Superior temporal gyrus (tissue), 1 donor: ENCODE results near the gene CYRIA.

Source experiments
- DNase-seq: peaks from one replicate; pipeline ENCODE4 v3.0.0-alpha.2; 2016; ENCODE audit errors: extremely low spot score

CYRIA gene

DNA sequence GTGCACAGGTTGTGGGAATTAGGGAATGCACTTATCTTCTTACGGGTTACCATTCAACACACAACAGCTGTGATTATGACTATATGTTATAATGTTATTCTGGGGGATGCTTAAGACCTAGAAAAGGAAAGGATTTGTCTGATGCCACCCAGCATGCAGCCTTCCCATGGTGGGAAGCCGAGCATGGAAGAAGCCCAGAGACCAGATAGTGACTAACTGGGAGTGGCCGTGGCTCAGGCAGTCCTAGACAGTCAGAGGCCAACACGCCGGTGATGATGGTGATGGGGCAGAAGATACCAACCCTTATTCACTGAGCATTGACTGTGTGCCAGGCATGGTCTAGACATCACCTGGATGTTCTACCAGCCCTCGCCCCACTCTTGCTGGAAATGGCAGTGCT is 35.9 kb downstream of the CYRIA start:
- DNase-seq = no peak

- no peak for DNase-seq
Observed at GRCh38 chr2:16629044-16629443, 36.6 kb downstream of the CYRIA start.

- no peak for DNase-seq
Observed at GRCh38 chr2:16628314-16628713, 37.3 kb downstream of the CYRIA start.

DNA sequence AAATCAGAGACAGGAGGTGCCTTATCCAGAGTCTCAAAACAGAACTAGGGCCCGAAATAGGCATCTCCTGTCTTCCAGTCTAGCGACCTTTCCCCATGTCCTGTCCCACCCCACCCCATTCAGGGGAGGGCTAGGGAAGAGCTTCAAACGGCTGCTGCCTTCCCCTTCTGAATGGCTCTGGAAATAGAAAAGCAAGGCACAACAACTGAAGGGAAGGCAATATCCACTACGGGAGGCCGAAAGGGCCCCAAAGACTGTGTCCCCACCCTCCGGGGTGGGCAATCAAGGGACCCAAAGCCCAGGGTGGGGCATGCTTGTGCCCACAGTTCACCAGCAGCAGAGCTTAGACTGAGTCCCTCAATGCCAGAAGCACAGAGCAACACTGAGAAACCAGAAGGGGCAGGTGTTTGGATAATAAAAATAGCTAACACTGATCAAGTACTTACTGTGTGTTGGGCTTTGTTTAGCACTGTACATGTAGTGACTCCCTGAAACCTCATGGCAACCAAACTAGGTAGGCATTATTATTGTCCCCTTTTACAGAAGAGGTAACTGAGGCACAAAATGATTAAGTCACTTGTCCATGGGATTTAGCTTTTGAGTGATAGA is 38.5 kb downstream of the CYRIA start:
- no peak for DNase-seq

GRCh38 chr2:16626497-16626896 is 39.1 kb downstream of the CYRIA start:
- DNase-seq = no peak

DNA sequence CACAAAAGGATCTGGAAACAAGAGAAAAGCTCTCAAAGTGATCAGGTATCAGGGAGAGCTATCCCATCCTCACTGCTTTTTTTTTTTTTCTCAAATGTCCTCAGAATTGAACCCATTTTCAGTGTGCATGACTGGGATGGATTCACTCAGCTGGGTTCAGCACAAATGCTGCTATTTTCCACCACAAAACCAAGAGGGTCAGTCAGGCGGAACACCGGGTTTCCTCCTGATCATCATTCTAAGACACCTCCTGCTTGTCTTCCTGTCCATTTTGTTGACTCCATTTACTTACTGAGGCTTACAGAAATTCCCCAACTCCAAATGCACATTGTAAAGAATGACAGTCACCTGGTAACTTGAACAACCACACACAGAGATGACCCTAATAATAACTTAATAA is 39.9 kb downstream of the CYRIA start:
- DNase-seq = no peak

DNA sequence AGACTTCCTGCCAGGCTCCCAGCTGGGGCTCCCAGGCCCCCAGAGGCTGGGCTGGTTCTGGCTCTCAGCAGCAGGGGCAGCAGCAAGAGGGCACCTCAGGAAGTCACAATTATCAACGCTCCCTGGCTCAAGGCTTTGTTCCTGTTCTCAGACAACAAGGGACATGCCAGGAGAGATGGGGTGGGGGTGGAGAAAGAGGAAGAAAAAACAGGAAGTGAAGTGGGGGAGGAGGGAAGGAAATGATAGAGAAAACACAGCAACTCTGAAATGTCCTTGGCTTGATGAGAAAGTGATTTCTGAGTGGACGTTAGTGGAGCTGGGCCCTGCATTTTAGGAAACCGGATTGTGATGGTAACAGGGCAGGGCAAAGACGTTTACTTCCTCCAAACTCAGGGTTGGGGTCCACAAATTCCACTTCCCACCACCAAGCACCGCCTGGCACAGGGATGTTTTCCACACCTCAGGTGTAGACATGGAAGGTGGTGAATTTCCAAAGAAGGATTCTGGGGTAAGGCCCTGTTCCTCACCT is 40.4 kb downstream of the CYRIA start:
- no peak for DNase-seq

- no peak for DNase-seq
Observed at GRCh38 chr2:16624436-16624780, 41.2 kb downstream of the CYRIA start.

GRCh38 chr2:16623564-16624435 is 41.8 kb downstream of the CYRIA start:
- no peak for DNase-seq

DNA sequence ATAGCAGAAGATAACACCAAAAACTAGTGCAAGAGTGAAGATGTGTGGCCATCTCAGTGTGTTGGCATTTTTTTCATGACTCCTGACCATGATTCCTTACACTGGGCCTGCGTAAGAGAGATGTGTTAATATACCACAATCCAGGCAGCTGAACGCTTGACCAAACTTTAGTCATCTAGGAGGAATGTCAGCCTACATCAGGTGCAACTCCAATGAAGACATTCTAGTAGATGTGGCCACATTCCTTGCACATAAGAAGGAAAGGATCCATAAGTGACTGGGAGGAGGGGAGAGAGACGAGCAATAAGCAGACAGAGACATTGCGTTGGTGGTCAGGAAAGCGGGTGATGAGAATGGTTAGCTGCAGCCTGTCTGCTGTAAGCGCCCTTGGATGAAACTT is 42.6 kb downstream of the CYRIA start:
- no peak for DNase-seq

DNA sequence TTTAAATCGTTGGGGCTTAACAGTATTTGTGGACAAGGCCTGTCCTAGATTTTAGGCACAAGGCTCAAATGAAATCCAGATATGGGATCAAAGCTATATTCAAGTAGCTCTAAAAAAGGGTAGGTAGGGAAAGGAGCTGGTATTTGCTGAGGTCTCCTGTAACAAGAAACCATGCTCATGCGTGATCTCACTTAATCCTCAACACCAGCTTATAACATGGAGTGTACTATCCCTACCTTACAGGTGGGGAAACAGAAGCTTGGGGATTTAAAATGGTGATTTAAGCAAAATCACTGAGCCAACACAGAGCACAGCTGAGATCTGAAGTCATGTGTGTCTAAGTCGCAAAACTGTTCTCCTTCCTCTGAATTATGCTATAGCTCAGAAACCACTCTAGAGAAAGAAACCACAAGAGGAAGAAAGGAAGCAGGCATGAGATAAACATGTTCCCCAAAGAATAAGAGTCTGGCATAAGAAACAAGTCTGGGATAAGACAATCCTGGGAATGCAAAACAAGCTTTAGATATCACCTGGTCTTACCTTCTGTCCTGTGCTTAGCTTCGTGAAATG is 43.1 kb downstream of the CYRIA start:
- no peak for DNase-seq

- DNase-seq = no peak
Observed at GRCh38 chr2:16621316-16621715, 44.3 kb downstream of the CYRIA start.

DNA sequence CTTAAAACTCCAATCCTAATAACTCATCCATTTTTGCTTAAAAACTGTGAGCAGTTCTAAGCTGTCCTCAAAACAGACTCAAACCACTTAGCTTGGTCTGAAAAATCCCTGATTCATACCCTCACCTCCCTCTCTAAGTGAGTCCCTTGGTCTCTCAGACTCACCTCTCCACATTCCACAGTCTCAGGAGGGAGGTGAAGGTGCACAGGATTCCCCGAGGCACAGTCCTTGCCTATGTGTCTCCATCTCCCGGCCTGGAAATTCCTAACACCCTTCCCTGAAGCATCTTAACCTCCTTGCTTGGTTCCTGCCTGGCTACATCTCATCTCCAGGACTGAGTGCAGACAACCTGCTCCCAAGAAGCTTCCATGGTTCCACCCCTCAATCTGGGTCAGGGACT is 45.0 kb downstream of the CYRIA start:
- no peak for DNase-seq

- DNase-seq = no peak
Observed at GRCh38 chr2:16619576-16620245, 45.9 kb downstream of the CYRIA start.

DNA sequence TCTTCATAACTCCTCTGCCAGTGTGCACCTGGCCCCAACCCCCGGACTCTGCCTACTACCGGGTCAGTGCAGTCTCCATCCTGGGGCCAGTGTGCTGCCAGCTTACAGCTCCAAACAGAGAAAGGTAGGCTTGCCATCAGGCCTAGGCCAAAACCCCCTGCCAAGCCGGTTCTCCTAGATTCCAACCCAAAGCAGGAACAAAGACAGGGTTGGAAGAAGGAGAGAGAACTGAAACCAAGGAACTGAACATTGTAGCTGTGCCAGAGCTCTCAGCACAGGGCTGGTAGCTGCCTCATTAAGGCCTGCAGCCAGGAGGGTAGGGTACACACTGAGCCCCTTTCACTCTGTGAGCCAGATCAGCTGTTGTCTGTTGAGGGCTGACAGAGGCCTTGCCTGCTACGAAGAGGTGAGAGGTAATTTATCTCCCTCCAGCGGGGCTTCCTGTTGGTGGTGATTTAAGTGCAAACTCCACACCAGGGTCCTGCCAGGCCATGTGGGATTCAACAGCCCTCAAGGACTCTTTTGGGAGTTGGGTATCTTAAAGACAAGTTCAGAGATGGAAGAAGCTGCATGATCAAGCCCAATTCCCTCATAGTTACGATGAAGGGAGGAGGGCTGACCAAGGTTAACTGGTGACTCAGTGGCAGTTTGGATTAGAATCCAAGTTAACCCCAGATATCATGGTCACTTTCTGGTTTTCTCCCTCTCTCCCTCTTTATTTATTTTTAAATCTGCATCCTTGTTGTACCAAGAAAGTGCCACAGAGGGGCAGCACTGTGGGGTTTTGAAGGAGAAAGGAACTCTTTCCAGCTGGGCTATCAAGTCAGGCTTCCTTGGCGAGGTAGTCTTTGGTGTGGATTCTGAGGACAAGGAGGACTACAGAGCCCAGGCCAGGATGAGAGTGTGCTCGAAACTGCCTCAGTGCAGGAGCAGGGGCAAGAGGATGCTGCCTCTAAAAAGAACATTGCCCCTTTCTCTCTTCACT is 48.1 kb downstream of the CYRIA start:
- DNase-seq = peak; percentile 80
